Kidney epithelial cell (primary cell): ENCODE results near the gene LIPA. TPM values are rescaled to one million over a fixed set of nuclear protein-coding genes. Genes with fewer than 3 reads are reported as not detected.

Source experiments
- DNase-seq: peaks from one replicate; pipeline ENCODE4 v3.0.0-alpha.2; 2010; ENCODE audit warnings: low read depth
- H3K27me3 ChIP-seq: 2 replicates; pipeline ENCODE4 v1.6.0; 2011; ENCODE audit warnings: low read length; ENCODE audit not compliant: control insufficient read depth, insufficient read depth
- H3K36me3 ChIP-seq: 2 replicates; pipeline ENCODE4 v1.5.1; 2011; ENCODE audit warnings: low read length; ENCODE audit not compliant: control insufficient read depth, insufficient read depth
- H3K4me3 ChIP-seq: 2 replicates; pipeline ENCODE4 v1.5.1; 2011; ENCODE audit warnings: low read depth, mild to moderate bottlenecking, control low read depth, low read length
- total RNA-seq: library from RNA; depleted of rRNA; stranded (reverse); fragments of >200 nt; gene quantifications from 2 replicates; pipeline ENCODE4 v1.2.3, GENCODE V29; 2015
- TF ChIP-seq, protein P1 (sequence below): IDR thresholded peaks from 2 replicates; pipeline ENCODE4 v1.5.1; 2011; ENCODE audit warnings: mild to moderate bottlenecking, moderate library complexity, low read length, control low read depth, inconsistent platforms; ENCODE audit not compliant: insufficient read depth, poor library complexity, severe bottlenecking

Gene LIPA
- total RNA-seq, 1 donor from 2014 or later = 67.6 TPM

DNA sequence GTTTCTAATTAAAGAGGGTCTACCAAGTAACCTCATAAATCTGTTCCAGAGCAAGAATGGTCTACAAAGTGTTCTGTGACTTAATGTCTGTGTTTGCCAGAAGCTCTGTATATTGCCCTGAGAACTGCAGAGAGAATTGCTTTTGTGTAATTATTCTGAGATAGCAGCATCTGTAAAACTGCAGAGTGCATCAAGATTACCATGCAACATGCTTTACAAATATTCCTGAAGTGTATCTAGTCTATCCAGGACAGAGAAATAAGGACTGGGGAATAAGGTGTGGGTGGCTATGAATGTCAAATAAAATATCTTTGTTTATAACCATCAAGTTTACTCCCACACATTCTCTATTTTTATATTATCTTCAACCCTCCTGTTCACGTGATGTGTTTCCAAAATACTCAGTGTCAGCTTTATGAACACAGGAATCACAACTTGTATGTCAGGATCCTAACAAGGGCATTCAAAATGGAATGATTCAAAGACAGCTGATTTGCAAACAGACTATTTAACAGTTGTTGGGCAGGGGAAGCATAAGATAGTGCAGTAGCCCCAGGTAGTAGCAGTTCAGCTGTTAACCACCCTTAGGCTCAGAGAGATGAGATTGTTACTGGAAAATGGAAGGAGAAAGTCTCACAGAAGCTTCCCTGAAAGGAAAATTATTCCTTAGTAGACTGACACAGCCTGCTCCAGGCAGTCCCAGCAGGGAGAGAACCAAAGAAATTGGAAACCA lies 15.3 kb upstream of the LIPA start:
- no peaks in the 10 kb centered on the region for H3K36me3 ChIP-seq
- DNase-seq = no peak
- TF ChIP-seq, protein P1, sequence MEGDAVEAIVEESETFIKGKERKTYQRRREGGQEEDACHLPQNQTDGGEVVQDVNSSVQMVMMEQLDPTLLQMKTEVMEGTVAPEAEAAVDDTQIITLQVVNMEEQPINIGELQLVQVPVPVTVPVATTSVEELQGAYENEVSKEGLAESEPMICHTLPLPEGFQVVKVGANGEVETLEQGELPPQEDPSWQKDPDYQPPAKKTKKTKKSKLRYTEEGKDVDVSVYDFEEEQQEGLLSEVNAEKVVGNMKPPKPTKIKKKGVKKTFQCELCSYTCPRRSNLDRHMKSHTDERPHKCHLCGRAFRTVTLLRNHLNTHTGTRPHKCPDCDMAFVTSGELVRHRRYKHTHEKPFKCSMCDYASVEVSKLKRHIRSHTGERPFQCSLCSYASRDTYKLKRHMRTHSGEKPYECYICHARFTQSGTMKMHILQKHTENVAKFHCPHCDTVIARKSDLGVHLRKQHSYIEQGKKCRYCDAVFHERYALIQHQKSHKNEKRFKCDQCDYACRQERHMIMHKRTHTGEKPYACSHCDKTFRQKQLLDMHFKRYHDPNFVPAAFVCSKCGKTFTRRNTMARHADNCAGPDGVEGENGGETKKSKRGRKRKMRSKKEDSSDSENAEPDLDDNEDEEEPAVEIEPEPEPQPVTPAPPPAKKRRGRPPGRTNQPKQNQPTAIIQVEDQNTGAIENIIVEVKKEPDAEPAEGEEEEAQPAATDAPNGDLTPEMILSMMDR = no peak
- no peak overlapping the region for H3K4me3 ChIP-seq
- no peaks in the 10 kb centered on the region for H3K27me3 ChIP-seq

DNA sequence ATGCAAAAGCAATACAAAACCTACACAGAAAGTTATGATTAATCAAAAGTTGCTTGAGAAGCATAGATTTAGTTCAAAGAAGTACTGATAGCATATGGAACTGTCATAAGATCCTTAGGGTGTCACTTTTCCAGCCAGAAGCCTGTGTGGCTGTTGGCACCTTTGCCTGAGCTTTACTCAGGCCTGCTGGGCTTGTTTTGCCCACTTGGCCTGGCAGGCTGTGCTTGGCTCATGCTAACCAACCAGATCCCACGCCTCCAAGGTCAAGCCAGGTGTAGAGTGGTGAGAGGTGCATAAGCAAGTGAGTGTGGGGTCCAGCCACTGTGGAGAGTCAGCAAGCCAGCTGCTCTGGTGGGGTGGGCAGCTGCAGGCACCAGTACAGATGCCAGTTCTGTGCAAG lies 12.0 kb upstream of the LIPA start:
- DNase-seq = no peak
- TF ChIP-seq, protein P1 = no peak
- no peaks in the 10 kb centered on the region for H3K27me3 ChIP-seq
- no peak overlapping the region for H3K4me3 ChIP-seq
- H3K36me3 ChIP-seq = no peaks in the 10 kb centered on the region

DNA sequence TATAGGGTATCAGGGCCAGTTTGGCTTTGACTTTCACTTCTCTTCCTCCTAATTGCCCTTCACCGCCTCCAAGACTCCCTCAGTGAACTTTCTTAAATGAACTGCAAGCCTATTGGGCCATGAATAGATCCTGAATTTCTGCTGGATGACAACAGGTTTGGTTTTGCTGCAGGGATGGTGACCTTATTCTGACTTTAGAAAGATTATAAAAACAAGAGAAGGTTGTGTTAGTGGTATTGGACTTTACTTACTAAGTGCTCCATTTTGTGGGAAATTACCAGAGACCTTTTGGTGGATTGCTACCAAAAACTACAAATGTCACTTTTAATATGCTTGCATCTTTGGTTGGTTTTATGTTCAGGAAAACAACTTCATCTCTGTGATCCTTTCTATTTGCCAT lies 11.5 kb upstream of the LIPA start:
- Histone ChIP-seq H3K4me3 (no peak overlapping the region), H3K27me3 (no peaks in the 10 kb centered on the region), H3K36me3 (no peaks in the 10 kb centered on the region)
- TF ChIP-seq, protein P1 = no peak
- no peak for DNase-seq

DNA sequence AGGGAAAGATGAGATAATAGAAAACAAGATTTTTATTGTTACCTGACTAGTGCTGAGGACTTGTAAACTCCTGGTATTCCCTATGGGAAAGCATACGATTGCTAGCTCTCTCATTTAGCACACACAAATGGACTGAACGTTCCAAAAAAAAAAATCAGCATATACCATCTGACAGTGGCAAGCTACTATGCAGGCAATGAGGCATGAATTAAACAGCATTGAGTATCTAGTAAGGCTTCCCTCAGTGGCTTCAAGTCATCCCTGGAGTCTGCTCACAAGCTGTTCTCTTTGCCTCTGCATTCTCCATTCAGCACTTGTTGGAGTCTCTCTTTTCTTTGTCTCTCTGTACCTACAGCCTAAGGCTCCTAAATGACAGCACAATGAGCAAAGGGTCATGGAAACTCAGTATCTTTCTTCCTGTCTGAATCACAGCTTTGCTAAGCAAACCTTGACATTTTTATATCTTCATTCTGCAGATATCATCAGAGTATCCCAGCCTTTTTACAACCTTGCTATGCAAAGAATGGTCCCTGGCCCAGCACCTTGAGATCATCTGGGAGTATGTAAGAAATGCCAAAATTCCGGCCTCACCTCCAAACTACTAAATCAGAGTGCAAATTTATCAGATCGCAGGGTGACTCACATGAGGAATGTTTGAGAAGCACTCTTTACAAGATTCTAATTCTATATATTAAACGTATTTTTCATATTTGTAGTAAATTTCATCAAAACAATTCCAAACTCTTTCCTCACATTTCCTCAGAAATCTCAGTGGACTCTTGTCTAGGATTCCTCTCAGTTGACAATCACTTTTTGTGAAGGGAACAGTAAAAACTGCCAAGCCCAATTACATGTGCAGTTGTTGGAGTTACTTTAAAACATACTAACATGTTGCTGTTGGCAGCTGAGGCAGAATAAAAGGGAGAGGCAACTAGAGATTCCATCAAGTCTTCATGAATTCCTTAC lies 10.8 kb upstream of the LIPA start:
- DNase-seq = no peak

DNA sequence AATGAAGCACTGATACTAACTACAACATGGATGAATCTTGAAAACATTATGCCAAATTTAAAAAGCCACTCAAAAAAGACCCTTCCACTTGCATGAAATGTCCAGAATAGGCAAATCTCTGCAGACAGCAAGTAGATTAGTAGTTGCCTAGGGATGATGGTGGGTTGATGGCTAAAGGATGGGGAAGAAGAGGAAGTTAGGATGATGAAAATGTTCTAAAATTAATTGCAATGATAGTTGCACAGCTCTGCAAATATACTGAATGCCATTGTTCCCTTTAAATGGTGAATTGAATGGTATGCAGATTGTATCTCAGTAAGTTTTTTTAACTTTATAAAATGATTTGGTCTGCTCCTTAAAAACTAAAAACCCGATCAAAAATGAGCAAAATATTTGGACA lies 7.3 kb upstream of the LIPA start:
- H3K36me3 ChIP-seq = no peaks in the 10 kb centered on the region
- H3K4me3 ChIP-seq = no peak overlapping the region
- TF ChIP-seq, protein P1 = no peak
- H3K27me3 ChIP-seq = no peaks in the 10 kb centered on the region
- DNase-seq = no peak

More for the DNA sequence above, 10.8 kb upstream of the LIPA start:
- Histone ChIP-seq H3K4me3 (no peak overlapping the region), H3K36me3 (no peaks in the 10 kb centered on the region), H3K27me3 (no peaks in the 10 kb centered on the region)
- TF ChIP-seq, protein P1 = no peak
